HG03342 (cell line): ENCODE results near the gene THAP6.
A peak's percentile ranks its signal among the peaks of the same experiment; 100 is the strongest.
"Not testable (repeated sequence)": the region's sequence is repeated elsewhere in the genome, so short reads cannot be mapped to it uniquely, and the experiment has no call there.

Source experiments
- ATAC-seq: cut with Tn5 transposase; IDR thresholded peaks from one replicate; pipeline ENCODE4 v1.9.1; 2021; ENCODE audit warnings: mild to moderate bottlenecking, moderate library complexity; ENCODE audit not compliant: unreplicated experiment

The THAP6 gene

GRCh38 chr4:75525086-75525485 lies 10.8 kb downstream of the THAP6 start:
- no peak for ATAC-seq

DNA sequence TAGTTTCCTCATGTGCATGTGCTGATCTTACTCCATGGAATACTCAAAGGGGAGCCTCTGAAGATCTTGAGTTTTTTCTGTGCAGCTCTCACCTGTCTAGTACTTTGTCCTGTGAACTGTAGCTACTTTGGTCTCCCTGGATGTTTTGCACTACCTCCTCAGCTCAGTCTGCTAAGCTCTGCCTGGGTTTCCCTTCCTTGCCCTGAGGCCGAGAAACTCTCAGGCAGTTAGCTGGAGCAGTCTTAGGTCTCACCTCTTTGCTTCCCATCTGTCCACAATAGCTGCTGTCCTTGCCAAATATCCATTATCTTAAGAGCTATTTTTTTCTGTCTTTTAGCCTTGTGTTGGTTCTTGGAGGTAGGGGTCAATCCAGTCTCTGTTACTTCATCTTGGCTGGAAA lies 11.6 kb downstream of the THAP6 start:
- ATAC-seq: no peak

DNA sequence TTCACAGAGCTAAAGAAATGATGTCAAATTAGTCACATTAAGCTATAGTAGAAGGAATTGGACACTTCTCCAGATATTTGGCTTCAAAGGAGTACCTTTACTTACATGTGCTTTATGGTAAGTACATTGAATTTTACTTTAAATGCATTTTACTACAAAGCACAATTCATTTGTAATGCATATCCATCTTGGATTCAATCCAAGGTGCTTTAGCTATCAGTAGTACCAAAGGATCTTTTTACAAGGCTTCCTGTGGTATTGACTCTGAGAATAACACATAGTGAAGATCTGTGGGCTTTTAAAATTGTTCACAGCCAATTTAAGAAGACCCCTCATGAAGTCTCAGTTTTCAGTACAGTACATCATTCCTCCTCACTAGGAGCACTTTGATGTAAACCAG lies 13.2 kb downstream of the THAP6 start:
- ATAC-seq: no peak

DNA sequence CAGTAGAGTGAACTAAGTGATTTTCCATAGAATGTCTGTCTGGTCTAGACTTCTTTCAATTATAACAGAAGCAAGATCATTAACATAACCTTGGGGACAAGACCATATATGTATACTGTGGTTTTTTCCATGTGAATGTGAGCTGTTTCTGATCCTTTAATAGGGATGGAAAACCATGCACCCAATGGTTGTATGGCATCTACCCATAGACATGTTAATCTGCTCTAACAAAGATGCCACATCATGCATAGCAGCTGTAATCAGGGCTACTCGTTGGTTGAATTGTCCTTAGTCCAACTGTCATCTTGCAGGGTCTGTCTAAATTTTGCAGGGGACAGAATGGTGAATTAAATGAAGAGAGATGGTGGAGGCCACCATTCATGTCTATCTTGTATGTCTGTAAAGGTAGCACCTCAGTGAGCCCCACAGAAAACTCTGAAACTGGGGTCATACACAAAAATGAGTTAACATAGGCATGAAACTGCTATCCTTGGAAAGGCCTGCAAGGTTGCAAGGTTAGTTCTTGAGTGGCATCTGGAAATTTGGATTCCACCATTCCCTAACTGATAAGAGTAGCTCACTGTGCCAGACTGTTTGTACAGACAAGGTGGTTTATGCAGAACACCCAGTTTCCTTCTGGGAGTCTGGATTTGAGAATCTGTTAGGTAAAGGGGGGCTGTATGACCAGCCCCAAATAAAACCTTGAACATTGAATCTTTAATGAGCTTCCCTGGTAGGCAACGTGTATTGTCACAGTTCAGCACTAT lies 16.5 kb downstream of the THAP6 start:
- no peak for ATAC-seq

DNA sequence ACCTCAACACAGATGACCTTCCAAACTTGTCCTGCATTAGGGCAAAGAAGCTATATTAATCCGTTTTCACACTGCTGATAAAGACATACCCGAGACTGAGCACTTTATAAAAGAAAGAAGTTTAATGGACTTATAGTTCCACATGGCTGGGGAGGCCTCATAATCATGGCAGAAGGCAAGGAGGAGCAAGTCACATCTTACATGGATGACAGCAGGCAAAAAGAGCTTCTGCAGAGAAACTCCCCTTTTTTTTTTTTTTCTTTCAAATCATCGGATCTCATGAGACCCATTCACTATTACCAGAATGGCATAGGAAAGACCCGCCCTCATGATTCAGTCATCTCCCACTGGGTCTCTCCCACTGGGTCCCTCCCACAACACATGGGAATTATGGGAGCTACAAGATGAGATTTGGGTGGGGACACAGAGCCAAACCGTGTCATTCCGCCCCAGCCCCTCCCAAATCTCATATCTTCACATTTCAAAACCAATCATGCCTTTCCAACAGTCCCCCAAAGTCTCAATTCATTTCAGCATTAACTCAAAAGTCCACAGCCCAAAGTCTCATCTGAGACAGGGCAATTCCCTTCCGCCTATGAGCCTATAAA lies 17.4 kb downstream of the THAP6 start:
- ATAC-seq: not testable (repeated sequence)

GRCh38 chr4:75533339-75533887 lies 19.1 kb downstream of the THAP6 start:
- not testable (repeated sequence) for ATAC-seq

DNA sequence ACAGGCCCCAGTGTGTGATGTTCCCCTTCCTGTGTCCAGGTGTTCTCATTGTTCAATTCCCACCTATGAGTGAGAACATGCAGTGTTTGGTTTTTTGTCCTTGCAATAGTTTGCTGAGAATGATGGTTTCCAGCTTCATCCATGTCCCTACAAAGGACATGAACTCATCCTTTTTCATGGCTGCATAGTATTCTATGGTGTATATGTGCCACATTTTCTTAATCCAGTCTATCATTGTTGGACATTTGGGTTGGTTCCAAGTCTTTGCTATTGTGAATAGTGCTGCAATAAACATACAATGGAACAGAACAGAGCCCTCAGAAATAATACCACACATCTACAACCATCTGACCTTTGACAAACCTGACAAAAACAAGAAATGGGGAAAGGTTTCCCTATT lies 19.7 kb downstream of the THAP6 start:
- not testable (repeated sequence) for ATAC-seq

- not testable (repeated sequence) for ATAC-seq
These were observed 23.0 kb downstream of the THAP6 start for GRCh38 chr4:75537308-75537707.

GRCh38 chr4:75542824-75543223 lies 28.6 kb downstream of the THAP6 start:
- no peak for ATAC-seq

DNA sequence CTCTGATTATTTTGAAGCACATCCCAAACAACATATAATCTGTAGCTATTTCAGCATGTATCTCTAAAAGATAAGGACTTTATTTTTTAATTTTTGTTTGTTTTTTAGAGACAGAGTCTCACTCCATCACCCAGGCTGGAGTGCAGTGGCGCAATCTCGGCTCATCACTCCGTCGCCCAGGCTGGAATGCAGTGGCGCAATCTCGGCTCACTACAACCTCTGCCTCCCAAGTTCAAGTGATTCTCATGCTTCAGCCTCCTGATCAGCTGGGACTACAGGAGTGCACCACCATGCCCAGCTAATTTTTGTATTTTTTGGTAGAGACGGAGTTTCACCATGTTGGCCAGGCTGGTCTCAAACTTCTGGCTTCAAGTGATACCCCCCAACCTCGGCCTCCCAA lies 29.9 kb downstream of the THAP6 start:
- ATAC-seq: not testable (repeated sequence)

DNA sequence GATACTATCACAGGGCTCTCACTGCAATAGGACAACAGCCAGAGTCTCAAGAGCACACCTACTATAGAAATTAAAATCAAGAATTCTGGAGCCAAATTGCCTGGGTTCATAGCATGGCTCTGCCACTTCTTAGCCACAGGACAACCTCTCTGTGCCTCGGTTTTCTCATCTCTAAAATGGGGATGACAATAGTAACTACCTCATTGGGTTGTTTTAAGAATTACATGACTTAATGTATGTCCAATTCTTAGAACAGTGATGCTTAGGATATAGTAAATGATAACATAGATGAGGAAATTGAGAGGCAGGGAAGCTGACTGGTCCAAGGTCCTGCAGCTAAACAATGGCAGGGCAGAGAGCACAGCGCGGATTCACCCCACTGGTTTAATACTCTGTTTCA lies 30.6 kb downstream of the THAP6 start:
- no peak for ATAC-seq

- ATAC-seq: no peak
These were observed 31.3 kb downstream of the THAP6 start for GRCh38 chr4:75545526-75545925.

DNA sequence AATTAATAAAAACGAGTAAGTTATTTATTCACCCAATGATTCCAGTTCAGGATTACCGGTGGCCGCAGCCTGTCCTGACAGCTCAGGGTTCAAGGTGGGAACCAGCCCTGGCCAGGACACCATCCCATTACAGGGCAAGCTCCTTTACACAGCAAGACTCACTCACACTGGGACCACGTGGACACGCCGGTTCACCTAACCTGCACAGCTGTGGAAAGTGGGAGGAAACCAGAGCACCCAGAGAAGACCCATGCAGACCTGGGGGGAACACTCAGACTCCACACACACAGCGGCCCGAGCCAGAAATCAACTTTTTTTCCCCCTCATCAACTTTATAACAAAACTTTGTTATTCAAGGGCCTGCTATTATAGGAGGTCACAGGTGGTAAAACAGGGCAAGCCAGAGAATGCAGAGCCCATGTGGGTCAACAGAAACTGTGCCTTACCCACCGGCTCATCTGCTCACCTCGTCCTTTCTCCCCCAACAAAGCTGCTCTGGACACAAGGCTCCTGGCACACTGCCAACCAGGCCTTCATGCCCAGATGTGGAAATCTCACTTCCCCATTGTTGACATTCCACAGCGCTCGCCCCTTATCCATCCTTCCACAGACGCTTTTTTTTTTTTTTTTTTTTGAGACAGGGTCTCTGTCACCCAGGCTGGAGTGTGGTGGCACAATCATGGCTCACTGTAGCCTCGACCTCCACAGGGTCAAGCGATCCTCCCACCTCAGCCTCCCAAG lies 33.5 kb downstream of the THAP6 start:
- no peak for ATAC-seq

- ATAC-seq: no peak
These were observed 34.7 kb downstream of the THAP6 start for GRCh38 chr4:75549019-75549418.

DNA sequence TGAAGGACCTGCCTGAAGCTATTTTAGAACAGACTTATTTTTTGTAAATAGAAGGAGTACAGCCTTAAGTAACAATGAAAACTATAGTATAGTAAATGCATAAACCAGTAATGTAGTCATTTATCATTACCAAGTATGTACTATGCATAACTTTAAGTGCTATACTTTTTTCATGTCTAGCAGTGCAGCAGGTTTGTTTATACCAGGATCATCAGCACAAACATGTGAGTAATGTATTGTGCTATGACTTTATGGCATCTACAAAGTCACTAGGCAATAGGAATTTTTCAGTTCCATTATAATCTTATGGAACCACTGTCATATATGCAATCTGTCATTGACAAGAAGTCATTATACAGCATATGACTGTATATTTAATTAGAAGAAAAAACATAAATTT lies 38.2 kb downstream of the THAP6 start:
- no peak for ATAC-seq

- peak; percentile 88 for ATAC-seq
These were observed 41.3 kb downstream of the THAP6 start, which contains the start of gene ODAPH for GRCh38 chr4:75555294-75556164. Gene ODAPH (plus strand): TSS chr4:75556066. CDS start chr4:75556083, 17 bp downstream.

- no peak for ATAC-seq
These were observed 43.4 kb downstream of the THAP6 start for GRCh38 chr4:75557696-75558095.

DNA sequence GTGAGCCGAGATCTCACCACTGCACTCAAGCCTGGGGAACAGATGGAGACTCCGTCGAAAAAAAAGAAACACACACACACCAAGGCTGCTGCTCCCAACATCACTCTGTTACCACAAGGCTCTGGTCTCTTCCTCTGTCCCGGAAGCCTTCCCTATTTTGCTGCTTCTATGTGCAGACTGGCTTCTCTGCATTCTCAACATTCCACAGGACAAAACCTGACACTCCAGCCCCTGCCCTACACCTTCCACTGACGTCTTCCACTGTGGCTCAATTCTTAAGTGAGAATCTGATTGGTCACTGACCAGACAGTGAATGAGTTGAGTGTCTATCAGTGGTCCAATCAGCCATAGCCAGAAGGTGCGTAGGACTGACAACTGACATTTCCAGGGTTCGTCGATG lies 47.5 kb downstream of the THAP6 start:
- no peak for ATAC-seq

GRCh38 chr4:75564023-75564422 lies 49.8 kb downstream of the THAP6 start:
- no peak for ATAC-seq

DNA sequence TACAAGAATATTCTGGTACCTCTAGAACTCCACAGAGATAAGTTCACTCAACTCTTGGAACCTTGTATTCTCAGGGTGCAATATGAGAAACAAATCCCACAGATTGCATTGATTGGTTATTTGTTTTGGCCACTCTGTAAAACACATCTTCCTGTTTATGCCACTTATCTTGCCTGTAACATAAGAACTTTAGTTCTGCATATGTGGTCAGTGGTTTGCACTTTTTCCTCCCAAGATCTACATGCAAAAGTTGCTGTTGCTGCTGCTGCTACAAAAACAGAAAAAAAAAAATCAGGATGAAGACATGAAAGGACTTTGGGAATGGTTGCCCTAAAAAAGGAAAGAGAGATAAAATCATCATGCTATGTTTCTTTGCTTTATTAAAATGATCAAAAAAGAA lies 51.2 kb downstream of the THAP6 start:
- no peak for ATAC-seq

DNA sequence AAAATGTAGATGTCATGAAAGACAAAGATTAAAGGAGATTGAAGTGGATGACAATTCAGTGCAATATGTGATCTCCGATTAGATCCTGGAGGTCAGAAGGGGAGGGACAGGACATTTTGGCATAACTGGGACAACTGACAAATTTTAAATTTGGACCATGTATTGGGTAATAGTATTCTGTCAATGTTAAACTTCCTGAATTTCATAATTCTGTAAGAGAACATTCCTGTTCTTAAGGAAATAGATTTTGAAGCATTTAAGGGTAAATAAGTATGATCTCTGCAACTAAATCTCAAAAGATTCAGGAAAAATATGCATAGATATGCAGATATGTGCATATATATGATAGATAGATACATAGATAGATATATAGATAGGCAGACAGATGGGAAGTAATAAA lies 52.6 kb downstream of the THAP6 start:
- ATAC-seq: no peak
